Tibial nerve (tissue), 4 donors: Measurements from ENCODE around the gene AGTRAP. TPM values are rescaled to one million over a fixed set of nuclear protein-coding genes. Genes with fewer than 3 reads are reported as not detected.

Source experiments
- DNase-seq, 2 donors: peaks; one replicate each; pipeline ENCODE4 v3.0.0-alpha.2; 2019; ENCODE audit warnings: low spot score in 2 of 2
- H3K27ac ChIP-seq, 4 donors: fragments of 200-600 bp; sonication (generic) in 3 of 4; one replicate each; pipeline ENCODE4 v1.5.1; 2017 to 2019; ENCODE audit warnings: mild to moderate bottlenecking in 1 of 4
- H3K27me3 ChIP-seq, 2 donors: fragments of 200-600 bp; sonication (generic) in 1 of 2; one replicate each; pipeline versions ENCODE4 v1.5.1 to v1.6.0; 2017 to 2019
- H3K36me3 ChIP-seq, 3 donors: fragments of 200-600 bp; sonication (generic); one replicate each; pipeline ENCODE4 v1.5.1; 2018 to 2019
- H3K4me1 ChIP-seq, 4 donors: fragments of 200-600 bp; sonication (generic) in 3 of 4; one replicate each; pipeline ENCODE4 v1.5.1; 2017 to 2019
- H3K4me3 ChIP-seq, 4 donors: fragments of 200-600 bp; sonication (generic) in 3 of 4; one replicate each; pipeline ENCODE4 v1.5.1; 2017 to 2019; ENCODE audit warnings: mild to moderate bottlenecking in 1 of 4, moderate library complexity in 1 of 4
- H3K9me3 ChIP-seq, 4 donors: fragments of 200-600 bp; sonication (generic) in 3 of 4; one replicate each; pipeline ENCODE4 v1.5.1; 2017 to 2019
- EP300 ChIP-seq, 2 donors: sonication (generic); formaldehyde crosslinking; IDR thresholded peaks; one replicate each; pipeline ENCODE4 v1.6.1; 2017; ENCODE audit warnings: antibody characterized with exemption in 2 of 2, mild to moderate bottlenecking in 1 of 2
- POLR2A ChIP-seq, 2 donors: fragments of 450-650 bp; IDR thresholded peaks; one replicate each; pipeline ENCODE4 v1.6.1; 2017; ENCODE audit warnings: antibody characterized with exemption in 2 of 2, mild to moderate bottlenecking in 2 of 2, moderate library complexity in 2 of 2
- WGBS, 2 donors: methylation state at CpG; one replicate each; pipeline ENCODE4 v1.1.5; 2018; 5-methylcytosine and 5-hydroxymethylcytosine counted together
- total RNA-seq, 4 donors: library from RNA; depleted of rRNA; stranded (reverse); fragments of >200 nt; gene quantifications; one replicate each; pipeline ENCODE4 v1.1.0, GENCODE V29; 2016
- TF ChIP-seq, protein P1 (sequence below), 5 experiments: fragments of 200-600 bp in 3 of 5; fragments of 450-650 bp in 2 of 5; sonication (generic) in 3 of 5; IDR thresholded peaks; one replicate each; pipeline ENCODE4 v1.5.1; 2016 to 2019; ENCODE audit warnings: antibody characterized with exemption in 5 of 5, mild to moderate bottlenecking in 3 of 5, moderate library complexity in 2 of 5

AGTRAP gene
- total RNA-seq, 4 donors from 2014 or later: 35.6 to 118 (median 76.0) TPM

DNA sequence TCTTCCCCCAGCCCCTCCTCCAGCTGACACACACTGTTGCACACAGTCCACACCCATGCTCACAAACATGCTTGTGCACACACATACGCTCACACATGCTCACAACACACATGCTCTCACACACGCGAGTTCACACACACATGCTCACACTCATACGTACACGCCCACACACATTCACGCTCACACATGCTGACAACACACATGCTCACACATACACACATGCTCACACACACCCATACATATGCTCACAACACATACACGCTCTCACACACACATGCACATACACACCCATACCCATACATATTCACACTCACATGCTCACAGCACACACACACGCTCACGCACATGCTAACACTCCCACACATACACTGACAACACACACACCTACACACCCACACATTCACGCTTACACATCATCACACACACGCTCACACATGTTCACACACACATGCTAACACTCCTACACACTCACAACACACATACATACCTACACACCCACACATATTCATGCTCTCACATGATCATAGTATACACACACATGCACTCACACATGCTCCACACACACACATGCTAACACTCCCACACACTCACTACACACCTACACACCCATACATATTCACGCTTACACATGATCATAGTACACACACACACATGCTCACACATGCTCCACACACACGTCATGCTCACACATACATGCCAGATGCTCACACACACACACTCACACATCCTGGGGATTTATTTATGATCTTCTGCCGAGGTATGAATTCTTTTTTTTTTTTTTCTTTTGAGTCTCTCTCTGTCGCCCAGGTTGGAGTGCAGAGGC is 33.7 kb upstream of the AGTRAP start:
- H3K4me3 ChIP-seq: no peak overlapping the region
- H3K9me3 ChIP-seq: no peaks in the 10 kb centered on the region
- TF ChIP-seq EP300 (IDR thresholded peaks at IDR 0.05): no peak
- TF ChIP-seq, protein P1, sequence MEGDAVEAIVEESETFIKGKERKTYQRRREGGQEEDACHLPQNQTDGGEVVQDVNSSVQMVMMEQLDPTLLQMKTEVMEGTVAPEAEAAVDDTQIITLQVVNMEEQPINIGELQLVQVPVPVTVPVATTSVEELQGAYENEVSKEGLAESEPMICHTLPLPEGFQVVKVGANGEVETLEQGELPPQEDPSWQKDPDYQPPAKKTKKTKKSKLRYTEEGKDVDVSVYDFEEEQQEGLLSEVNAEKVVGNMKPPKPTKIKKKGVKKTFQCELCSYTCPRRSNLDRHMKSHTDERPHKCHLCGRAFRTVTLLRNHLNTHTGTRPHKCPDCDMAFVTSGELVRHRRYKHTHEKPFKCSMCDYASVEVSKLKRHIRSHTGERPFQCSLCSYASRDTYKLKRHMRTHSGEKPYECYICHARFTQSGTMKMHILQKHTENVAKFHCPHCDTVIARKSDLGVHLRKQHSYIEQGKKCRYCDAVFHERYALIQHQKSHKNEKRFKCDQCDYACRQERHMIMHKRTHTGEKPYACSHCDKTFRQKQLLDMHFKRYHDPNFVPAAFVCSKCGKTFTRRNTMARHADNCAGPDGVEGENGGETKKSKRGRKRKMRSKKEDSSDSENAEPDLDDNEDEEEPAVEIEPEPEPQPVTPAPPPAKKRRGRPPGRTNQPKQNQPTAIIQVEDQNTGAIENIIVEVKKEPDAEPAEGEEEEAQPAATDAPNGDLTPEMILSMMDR (IDR thresholded peaks at IDR 0.05): no peak
- no peak for TF ChIP-seq POLR2A (IDR thresholded peaks at IDR 0.05)
- 68 to 70% methylated on average over 15 of the region's 15 CpGs for WGBS, 2 donors
- no peaks in the 10 kb centered on the region for H3K36me3 ChIP-seq
- DNase-seq: no peak
- H3K4me1 ChIP-seq: peaks cover 0 to 49% (median 3%) of the 10 kb centered on the region in 4 donors
- peak overlapping the region in 3 of 4 donors; percentile 31 to 78 (median 52) for H3K27ac ChIP-seq
- peaks cover 0 to 28% of the 10 kb centered on the region in 2 donors for H3K27me3 ChIP-seq

DNA sequence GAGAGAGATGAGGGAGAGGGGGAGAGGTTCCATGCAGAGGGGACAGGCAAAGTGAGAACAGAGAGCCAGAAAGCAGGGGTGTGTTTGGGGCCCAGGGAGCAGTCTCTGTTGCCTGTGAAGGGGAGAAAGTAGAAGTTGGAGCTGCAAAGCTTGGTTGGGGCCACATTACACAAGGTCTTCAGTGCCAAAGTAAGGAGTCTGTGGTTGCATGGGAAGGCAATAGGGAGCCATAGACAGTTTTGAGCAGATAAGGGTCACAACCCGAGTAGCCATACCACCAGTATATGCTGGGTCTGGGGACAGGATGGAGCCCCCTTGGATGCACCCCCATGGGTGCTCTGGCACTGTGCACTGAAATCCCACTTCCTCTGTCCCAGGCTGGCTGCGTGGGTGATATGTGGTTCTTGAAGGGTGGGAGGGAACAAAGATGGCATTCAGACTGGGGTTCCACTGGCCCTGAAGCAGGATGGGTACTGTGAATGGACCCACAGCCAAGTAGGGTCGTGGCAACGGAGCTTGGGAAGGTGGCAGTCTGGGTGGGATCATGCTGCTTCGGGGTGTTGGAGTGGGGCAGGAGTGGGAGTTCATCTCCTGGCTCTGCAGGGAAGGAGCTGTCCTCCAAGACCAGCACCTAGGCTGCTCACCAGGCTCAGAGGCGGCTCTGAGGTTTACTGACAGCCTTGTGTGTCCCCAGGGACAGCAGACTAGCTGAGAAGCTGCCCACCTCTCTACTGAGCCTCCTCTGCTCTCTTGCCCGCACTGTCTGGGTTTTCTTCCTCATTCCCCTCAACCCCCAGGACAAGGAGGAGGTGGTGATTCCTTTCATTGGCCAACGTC is 32.4 kb upstream of the AGTRAP start:
- H3K4me3 ChIP-seq: no peak overlapping the region
- peaks cover 0 to 49% (median 5%) of the 10 kb centered on the region in 4 donors for H3K4me1 ChIP-seq
- H3K27me3 ChIP-seq: peaks cover 0 to 28% of the 10 kb centered on the region in 2 donors
- no peak for DNase-seq
- no peaks in the 10 kb centered on the region for H3K9me3 ChIP-seq
- TF ChIP-seq EP300 (IDR thresholded peaks at IDR 0.05) (no peak), POLR2A (IDR thresholded peaks at IDR 0.05) (no peak)
- TF ChIP-seq, protein P1 (IDR thresholded peaks at IDR 0.05): no peak
- no peaks in the 10 kb centered on the region for H3K36me3 ChIP-seq
- 38 to 46% methylated on average over 6 to 8 of the region's 8 CpGs for WGBS, 2 donors
- peak overlapping the region in 2 of 4 donors; percentile 75 to 76 for H3K27ac ChIP-seq

GRCh38 chr1:11704194-11704529 is 31.8 kb upstream of the AGTRAP start:
- TF ChIP-seq, protein P1 (IDR thresholded peaks at IDR 0.05): no peak
- TF ChIP-seq POLR2A (IDR thresholded peaks at IDR 0.05) (no peak), EP300 (IDR thresholded peaks at IDR 0.05) (no peak)
- peaks cover 0 to 28% of the 10 kb centered on the region in 2 donors for H3K27me3 ChIP-seq
- H3K4me3 ChIP-seq: no peak overlapping the region
- no peak for DNase-seq
- H3K9me3 ChIP-seq: no peaks in the 10 kb centered on the region
- H3K36me3 ChIP-seq: no peaks in the 10 kb centered on the region
- H3K27ac ChIP-seq: peak overlapping the region in 2 of 4 donors; percentile 75 to 76
- peaks cover 0 to 49% (median 5%) of the 10 kb centered on the region in 4 donors for H3K4me1 ChIP-seq
- WGBS, 2 donors: 32 to 51% methylated on average over 10 to 11 of the region's 11 CpGs

DNA sequence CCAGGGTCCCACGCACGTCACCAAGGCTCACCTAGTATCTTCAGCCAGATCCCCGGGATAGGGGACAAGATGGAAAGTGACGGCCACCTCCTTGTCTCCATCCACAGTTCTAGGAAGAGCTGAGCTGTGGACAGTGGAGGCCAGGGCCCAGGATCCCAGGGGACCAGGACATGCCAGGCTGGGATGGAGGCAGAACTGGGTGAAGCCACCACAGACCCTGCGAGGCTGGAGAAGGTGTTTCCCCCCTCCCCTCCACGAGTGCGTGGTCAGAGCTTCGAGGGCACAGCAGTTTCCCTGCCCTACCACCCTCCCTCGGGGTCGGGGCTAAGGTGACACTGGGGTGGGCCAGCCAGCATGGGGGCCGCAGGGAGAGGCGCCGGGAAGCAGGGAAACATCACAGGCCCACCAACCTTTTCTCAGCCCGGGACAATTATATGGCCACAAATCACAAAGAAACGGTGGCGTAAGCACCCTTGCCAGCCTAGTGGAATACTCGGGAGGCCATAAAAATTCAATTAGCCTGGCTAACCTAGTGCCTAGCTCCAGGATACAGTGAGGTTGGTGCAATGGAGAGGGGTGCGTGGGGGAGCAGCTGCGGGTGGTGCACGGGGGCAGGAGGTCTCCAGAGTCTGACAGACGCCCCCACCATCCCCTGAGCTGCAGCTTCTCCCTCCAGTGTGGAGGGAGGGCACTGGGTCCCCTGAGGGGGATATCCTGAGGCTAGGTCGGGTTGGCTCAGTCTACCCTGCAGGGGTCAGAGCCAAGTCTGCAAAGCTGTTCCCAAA is 31.1 kb upstream of the AGTRAP start:
- TF ChIP-seq EP300 (IDR thresholded peaks at IDR 0.05) (no peak), POLR2A (IDR thresholded peaks at IDR 0.05) (no peak)
- TF ChIP-seq, protein P1 (IDR thresholded peaks at IDR 0.05): no peak
- peaks cover 0 to 49% (median 5%) of the 10 kb centered on the region in 4 donors for H3K4me1 ChIP-seq
- H3K27me3 ChIP-seq: peaks cover 0 to 28% of the 10 kb centered on the region in 2 donors
- WGBS, 2 donors: 46 to 54% methylated on average over 18 to 19 of the region's 22 CpGs
- H3K9me3 ChIP-seq: no peaks in the 10 kb centered on the region
- H3K27ac ChIP-seq: peak overlapping the region in 2 of 4 donors; percentile 75 to 76
- H3K36me3 ChIP-seq: no peaks in the 10 kb centered on the region
- no peak for DNase-seq
- H3K4me3 ChIP-seq: no peak overlapping the region
